ENCODE measurements around the gene ZC3H13.

Gene ZC3H13

GRCh38 chr13:46052319-46053161 lies at the start of gene ZC3H13:
Gene ZC3H13 (minus strand): TSS chr13:46052746. CDS start chr13:46045507, 7,239 bp downstream.
- peak; percentile 96 for FAIRE-seq

GRCh38 chr13:46102255-46102605 lies 49.7 kb upstream of the ZC3H13 start:
- no peak for FAIRE-seq

GRCh38 chr13:46101484-46102254 lies 49.1 kb upstream of the ZC3H13 start:
- FAIRE-seq, result no peak

GRCh38 chr13:46101002-46101401 lies 48.5 kb upstream of the ZC3H13 start:
- no peak for FAIRE-seq

GRCh38 chr13:46100191-46100815 lies 47.8 kb upstream of the ZC3H13 start:
- FAIRE-seq, result no peak

GRCh38 chr13:46097663-46098062 lies 45.1 kb upstream of the ZC3H13 start:
- FAIRE-seq, result no peak

GRCh38 chr13:46097015-46097414 lies 44.5 kb upstream of the ZC3H13 start:
- FAIRE-seq, result no peak

GRCh38 chr13:46094478-46094877 lies 41.9 kb upstream of the ZC3H13 start:
- no peak for FAIRE-seq

- FAIRE-seq, result no peak
Measured at GRCh38 chr13:46088821-46089562, 36.4 kb upstream of the ZC3H13 start.

- FAIRE-seq, result no peak
Measured at GRCh38 chr13:46087481-46087880, 34.9 kb upstream of the ZC3H13 start.

GRCh38 chr13:46086985-46087384 lies 34.4 kb upstream of the ZC3H13 start:
- no peak for FAIRE-seq

- FAIRE-seq, result no peak
Measured at GRCh38 chr13:46086421-46086922, 33.9 kb upstream of the ZC3H13 start.

- no peak for FAIRE-seq
Measured at GRCh38 chr13:46085737-46086136, 33.2 kb upstream of the ZC3H13 start.

- FAIRE-seq, result no peak
Measured at GRCh38 chr13:46082324-46082723, 29.8 kb upstream of the ZC3H13 start.

GRCh38 chr13:46079770-46080169 lies 27.2 kb upstream of the ZC3H13 start:
- FAIRE-seq, result no peak

GRCh38 chr13:46077265-46077664 lies 24.7 kb upstream of the ZC3H13 start:
- FAIRE-seq, result no peak

- FAIRE-seq, result no peak
Measured at GRCh38 chr13:46076827-46077226, 24.3 kb upstream of the ZC3H13 start.

- no peak for FAIRE-seq
Measured at GRCh38 chr13:46075811-46076210, 23.3 kb upstream of the ZC3H13 start.

- no peak for FAIRE-seq
Measured at GRCh38 chr13:46071590-46072249, 19.2 kb upstream of the ZC3H13 start.

- no peak for FAIRE-seq
Measured at GRCh38 chr13:46063292-46063691, 10.7 kb upstream of the ZC3H13 start.

GRCh38 chr13:46062185-46062584 lies 9.6 kb upstream of the ZC3H13 start:
- FAIRE-seq, result no peak

- no peak for FAIRE-seq
Measured at GRCh38 chr13:46059405-46059804, 6.9 kb upstream of the ZC3H13 start.

Data from endometrium (tissue), 2 donors.